Measurements from ENCODE around the gene FBXL15. TPM values are rescaled to one million over a fixed set of nuclear protein-coding genes. Genes with fewer than 3 reads are reported as not detected.

Gene FBXL15
- total and polyA plus RNA-seq, 2 donors (not counting 1 experiment from before 2014, with no cell fraction given) = 2.8 to 7.3 TPM

- no peak overlapping the region for H2AFZ ChIP-seq (ENCODE audit: low read length)
- H3K27ac ChIP-seq (ENCODE audit: insufficient read depth, low read length) = no peak overlapping the region
- peaks cover 44% of the 10 kb centered on the region for H3K27me3 ChIP-seq (ENCODE audit: control insufficient read depth, insufficient read depth, low read length)
- H3K4me3 ChIP-seq (replicated peaks in 1 of 4; ENCODE audit: control extremely low read depth in 1 of 4, insufficient read depth in 1 of 4, low read depth in 3 of 4, low read length in 4 of 4) = no peak overlapping the region
- no peaks in the 10 kb centered on the region for H3K79me2 ChIP-seq (ENCODE audit: control insufficient read depth, insufficient read depth, low read length)
- no peak overlapping the region for H3K9ac ChIP-seq (ENCODE audit: insufficient read depth, low read length)
- H3K4me1 ChIP-seq (ENCODE audit: control insufficient read depth, extremely low read depth, insufficient read depth, low read length) = peaks cover 10% of the 10 kb centered on the region
- H3K9me3 ChIP-seq (ENCODE audit: control insufficient read depth, insufficient read depth, low read depth, low read length) = no peaks in the 10 kb centered on the region
- TF ChIP-seq EZH2 (IDR thresholded peaks at IDR 0.05; ENCODE audit: low read length, missing control alignments) = no peak
- no peak for TF ChIP-seq CTCF (conservative IDR thresholded peaks at IDR 0.05 in 1 of 2, IDR thresholded peaks at IDR 0.05 in 1 of 2; ENCODE audit: low read depth in 1 of 2, low read length in 2 of 2)
- H3K36me3 ChIP-seq (ENCODE audit: control insufficient read depth, insufficient read depth, low read length) = no peaks in the 10 kb centered on the region
- H4K20me1 ChIP-seq (ENCODE audit: control insufficient read depth, extremely low read depth, insufficient read depth, low read length) = no peaks in the 10 kb centered on the region
- H3K4me2 ChIP-seq (ENCODE audit: extremely low read depth, insufficient read depth, low read length) = no peak overlapping the region
- DNase-seq (ENCODE audit: low read depth in 2 of 2) = no peak
Observed at GRCh38 chr10:102416695-102417094, 3.9 kb upstream of the FBXL15 start.

- Histone ChIP-seq H3K4me1 (ENCODE audit: control insufficient read depth, extremely low read depth, insufficient read depth, low read length) (peaks cover 21% of the 10 kb centered on the region), H2AFZ (ENCODE audit: low read length) (no peak within 1 kb of the TSS), H3K79me2 (ENCODE audit: control insufficient read depth, insufficient read depth, low read length) (peaks cover 3% of the 10 kb centered on the region), H3K4me2 (ENCODE audit: extremely low read depth, insufficient read depth, low read length) (peak within 1 kb of the TSS; percentile 93), H3K36me3 (ENCODE audit: control insufficient read depth, insufficient read depth, low read length) (peaks cover 4% of the 10 kb centered on the region), H3K27me3 (ENCODE audit: control insufficient read depth, insufficient read depth, low read length) (peaks cover 24% of the 10 kb centered on the region), H4K20me1 (ENCODE audit: control insufficient read depth, extremely low read depth, insufficient read depth, low read length) (no peaks in the 10 kb centered on the region), H3K27ac (ENCODE audit: insufficient read depth, low read length) (no peak within 1 kb of the TSS), H3K9ac (ENCODE audit: insufficient read depth, low read length) (no peak within 1 kb of the TSS), H3K4me3 (replicated peaks in 1 of 4; ENCODE audit: control extremely low read depth in 1 of 4, insufficient read depth in 1 of 4, low read depth in 3 of 4, low read length in 4 of 4) (peak within 1 kb of the TSS in 3 of 4 experiments; percentile 45 to 90 (median 72)), H3K9me3 (ENCODE audit: control insufficient read depth, insufficient read depth, low read depth, low read length) (no peaks in the 10 kb centered on the region)
- TF ChIP-seq EZH2 (IDR thresholded peaks at IDR 0.05; ENCODE audit: low read length, missing control alignments) (peak; percentile 47), CTCF (conservative IDR thresholded peaks at IDR 0.05 in 1 of 2, IDR thresholded peaks at IDR 0.05 in 1 of 2; ENCODE audit: low read depth in 1 of 2, low read length in 2 of 2) (no peak)
- DNase-seq (ENCODE audit: low read depth in 2 of 2) = no peak
Observed at GRCh38 chr10:102418622-102419268, 1.9 kb upstream of the FBXL15 start, which contains the start of gene PSD. Gene PSD, minus strand, starts transcription at chr10:102418785. Its CDS starts 1,747 bp downstream, at chr10:102417038.

- DNase-seq (ENCODE audit: low read depth in 2 of 2) = peak in 1 of 2 donors; percentile 17
- no peak overlapping the region for H3K9ac ChIP-seq (ENCODE audit: insufficient read depth, low read length)
- H2AFZ ChIP-seq (ENCODE audit: low read length) = no peak overlapping the region
- H3K4me1 ChIP-seq (ENCODE audit: control insufficient read depth, extremely low read depth, insufficient read depth, low read length) = peaks cover 21% of the 10 kb centered on the region
- H3K27ac ChIP-seq (ENCODE audit: insufficient read depth, low read length) = no peak overlapping the region
- H3K4me2 ChIP-seq (ENCODE audit: extremely low read depth, insufficient read depth, low read length) = peak overlapping the region; percentile 93
- H3K36me3 ChIP-seq (ENCODE audit: control insufficient read depth, insufficient read depth, low read length) = peaks cover 9% of the 10 kb centered on the region
- peak overlapping the region in 3 of 4 experiments; percentile 72 to 93 (median 90) for H3K4me3 ChIP-seq (replicated peaks in 1 of 4; ENCODE audit: control extremely low read depth in 1 of 4, insufficient read depth in 1 of 4, low read depth in 3 of 4, low read length in 4 of 4)
- peaks cover 24% of the 10 kb centered on the region for H3K27me3 ChIP-seq (ENCODE audit: control insufficient read depth, insufficient read depth, low read length)
- H4K20me1 ChIP-seq (ENCODE audit: control insufficient read depth, extremely low read depth, insufficient read depth, low read length) = no peaks in the 10 kb centered on the region
- peaks cover 3% of the 10 kb centered on the region for H3K79me2 ChIP-seq (ENCODE audit: control insufficient read depth, insufficient read depth, low read length)
- no peaks in the 10 kb centered on the region for H3K9me3 ChIP-seq (ENCODE audit: control insufficient read depth, insufficient read depth, low read depth, low read length)
- no peak for TF ChIP-seq EZH2 (IDR thresholded peaks at IDR 0.05; ENCODE audit: low read length, missing control alignments)
- TF ChIP-seq CTCF (conservative IDR thresholded peaks at IDR 0.05 in 1 of 2, IDR thresholded peaks at IDR 0.05 in 1 of 2; ENCODE audit: low read depth in 1 of 2, low read length in 2 of 2) = no peak
Observed at GRCh38 chr10:102419269-102420180, 1.1 kb upstream of the FBXL15 start.
